ENCODE results near the gene DNTTIP2. TPM values are rescaled to one million over a fixed set of nuclear protein-coding genes. Genes with fewer than 3 reads are reported as not detected.

DNTTIP2 gene
- total RNA-seq, 4 donors from 2014 or later: 15.7 to 52.8 (median 37.4) TPM

DNA sequence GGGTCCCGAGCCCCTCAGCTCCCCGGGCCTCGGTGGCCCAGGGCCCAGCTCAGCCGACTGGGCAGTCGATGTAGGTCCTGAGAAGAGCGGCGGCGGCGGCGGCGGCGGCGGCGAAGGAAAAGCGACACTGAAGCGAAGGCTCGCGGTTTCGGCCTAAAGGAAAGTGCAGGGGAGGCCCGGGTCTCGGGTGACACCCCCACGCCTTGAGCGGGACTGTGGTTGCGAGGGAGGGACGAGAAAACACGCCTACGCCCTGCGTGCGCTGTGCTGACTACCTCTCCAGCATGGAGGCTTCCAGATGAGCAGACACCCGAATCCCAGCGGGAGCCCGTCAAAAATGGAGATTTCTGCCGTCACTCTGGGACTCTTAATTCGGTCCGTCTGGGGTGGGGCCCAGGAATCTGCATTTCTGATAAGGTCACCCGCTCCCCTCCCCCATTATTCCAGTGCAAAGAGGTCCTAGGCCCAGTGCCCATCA, 31.2 kb downstream of the DNTTIP2 start:
- Histone ChIP-seq H3K4me1 (peaks cover 0 to 13% (median 4%) of the 10 kb centered on the region in 4 donors), H3K36me3 (no peaks in the 10 kb centered on the region), H3K27ac (peak overlapping the region; percentile 97 to 99 (median 98)), H3K27me3 (no peaks in the 10 kb centered on the region), H3K9me3 (no peaks in the 10 kb centered on the region), H3K4me3 (peak overlapping the region; percentile 86 to 92 (median 90))
- TF ChIP-seq POLR2A (IDR thresholded peaks at IDR 0.05): no peak
- TF ChIP-seq, protein P1, sequence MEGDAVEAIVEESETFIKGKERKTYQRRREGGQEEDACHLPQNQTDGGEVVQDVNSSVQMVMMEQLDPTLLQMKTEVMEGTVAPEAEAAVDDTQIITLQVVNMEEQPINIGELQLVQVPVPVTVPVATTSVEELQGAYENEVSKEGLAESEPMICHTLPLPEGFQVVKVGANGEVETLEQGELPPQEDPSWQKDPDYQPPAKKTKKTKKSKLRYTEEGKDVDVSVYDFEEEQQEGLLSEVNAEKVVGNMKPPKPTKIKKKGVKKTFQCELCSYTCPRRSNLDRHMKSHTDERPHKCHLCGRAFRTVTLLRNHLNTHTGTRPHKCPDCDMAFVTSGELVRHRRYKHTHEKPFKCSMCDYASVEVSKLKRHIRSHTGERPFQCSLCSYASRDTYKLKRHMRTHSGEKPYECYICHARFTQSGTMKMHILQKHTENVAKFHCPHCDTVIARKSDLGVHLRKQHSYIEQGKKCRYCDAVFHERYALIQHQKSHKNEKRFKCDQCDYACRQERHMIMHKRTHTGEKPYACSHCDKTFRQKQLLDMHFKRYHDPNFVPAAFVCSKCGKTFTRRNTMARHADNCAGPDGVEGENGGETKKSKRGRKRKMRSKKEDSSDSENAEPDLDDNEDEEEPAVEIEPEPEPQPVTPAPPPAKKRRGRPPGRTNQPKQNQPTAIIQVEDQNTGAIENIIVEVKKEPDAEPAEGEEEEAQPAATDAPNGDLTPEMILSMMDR (IDR thresholded peaks at IDR 0.05): no peak
- DNase-seq: peak; percentile 66 to 87 (median 79)

DNA sequence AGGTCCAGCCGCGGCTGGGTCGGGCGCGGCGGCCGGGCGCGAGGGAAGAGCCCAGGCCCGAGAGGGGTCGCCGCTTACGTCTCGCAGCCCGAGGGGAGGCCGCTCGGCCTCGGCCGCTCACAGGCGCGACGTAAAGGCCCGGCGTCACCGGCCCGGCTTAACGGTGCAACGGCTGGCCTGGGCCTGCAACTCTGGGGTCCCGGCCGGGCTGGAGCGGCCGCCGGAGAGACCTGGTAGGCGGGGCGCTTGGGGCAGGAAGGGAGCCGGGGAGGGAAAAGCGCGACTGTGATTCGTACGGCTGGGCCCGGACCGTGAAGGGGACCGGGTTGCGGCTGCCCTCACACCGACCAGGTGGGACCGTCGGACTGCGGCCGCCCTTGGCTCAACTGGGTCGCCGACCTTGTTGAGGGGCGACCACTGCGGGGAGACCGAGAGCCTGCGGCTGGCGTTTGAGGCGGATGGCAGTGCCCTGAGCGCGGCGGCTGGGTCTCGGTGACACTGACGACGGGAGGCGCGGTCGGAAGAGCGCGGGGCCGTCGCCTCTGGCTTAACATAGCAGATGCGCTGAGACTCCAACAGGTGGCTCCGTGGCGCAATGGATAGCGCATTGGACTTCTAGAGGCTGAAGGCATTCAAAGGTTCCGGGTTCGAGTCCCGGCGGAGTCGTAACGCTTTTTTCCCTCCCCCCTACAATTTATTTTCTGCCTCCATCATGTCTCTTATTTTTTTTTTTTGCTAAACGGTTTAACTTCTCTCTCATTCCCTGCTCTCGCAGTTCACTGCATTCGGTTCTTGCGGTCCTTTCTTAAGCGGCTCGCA, 31.8 kb downstream of the DNTTIP2 start:
- H3K27me3 ChIP-seq: no peaks in the 10 kb centered on the region
- peak; percentile 33 to 55 for TF ChIP-seq POLR2A (IDR thresholded peaks at IDR 0.05)
- TF ChIP-seq, protein P1 (IDR thresholded peaks at IDR 0.05): no peak
- no peaks in the 10 kb centered on the region for H3K9me3 ChIP-seq
- H3K27ac ChIP-seq: peak overlapping the region; percentile 97 to 99 (median 98)
- H3K36me3 ChIP-seq: no peaks in the 10 kb centered on the region
- DNase-seq: peak; percentile 88 to 96 (median 93)
- H3K4me3 ChIP-seq: peak overlapping the region; percentile 86 to 92 (median 90)
- peaks cover 0 to 13% (median 4%) of the 10 kb centered on the region in 4 donors for H3K4me1 ChIP-seq

DNA sequence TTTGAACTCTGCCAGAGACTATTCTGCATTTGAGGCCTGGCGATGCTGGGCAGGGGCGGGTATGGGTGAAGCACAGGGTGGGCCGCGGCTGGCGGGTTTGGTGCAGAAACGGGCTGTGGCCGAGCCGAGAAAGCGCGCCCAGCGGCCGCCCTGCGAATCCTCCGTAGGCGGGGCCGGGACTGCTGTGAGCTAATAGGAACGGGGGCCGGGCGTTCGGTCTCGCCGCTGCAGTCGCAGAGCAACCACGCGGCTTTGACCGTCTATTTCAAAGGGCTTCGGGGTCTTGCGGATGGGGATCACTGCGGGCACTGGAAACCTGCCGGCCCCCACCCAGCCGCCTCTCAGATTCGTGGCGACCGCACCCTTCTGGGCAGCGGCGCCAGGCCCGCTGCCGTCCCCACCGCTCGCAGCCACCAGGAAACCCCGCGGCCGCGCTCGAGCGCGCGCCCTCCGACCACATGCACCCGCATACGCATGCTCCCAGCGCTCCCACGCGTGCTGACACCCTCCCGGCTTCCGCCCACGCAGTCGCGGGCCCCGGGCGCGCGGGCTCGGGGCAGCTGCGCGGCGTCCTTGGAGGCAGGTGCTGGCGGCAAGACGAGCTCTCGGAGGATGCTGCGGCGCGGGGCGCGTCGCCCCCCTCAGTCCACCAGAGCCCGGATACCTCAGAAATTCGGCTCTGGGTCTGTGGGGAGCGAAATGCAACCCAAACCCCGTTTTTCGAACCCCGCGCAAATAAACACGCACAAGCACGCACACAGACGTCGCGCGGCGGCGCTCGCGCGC, 32.6 kb downstream of the DNTTIP2 start:
- H3K27me3 ChIP-seq: no peaks in the 10 kb centered on the region
- H3K27ac ChIP-seq: peak overlapping the region; percentile 97 to 99 (median 98)
- H3K4me1 ChIP-seq: peaks cover 0 to 13% (median 4%) of the 10 kb centered on the region in 4 donors
- DNase-seq: peak; percentile 92 to 95 (median 92)
- no peaks in the 10 kb centered on the region for H3K36me3 ChIP-seq
- no peaks in the 10 kb centered on the region for H3K9me3 ChIP-seq
- peak; percentile 44 to 50 for TF ChIP-seq POLR2A (IDR thresholded peaks at IDR 0.05)
- TF ChIP-seq, protein P1 (IDR thresholded peaks at IDR 0.05): peak in 5 of 6 experiments; percentile 30 to 53 (median 51)
- peak overlapping the region; percentile 86 to 92 (median 90) for H3K4me3 ChIP-seq

DNA sequence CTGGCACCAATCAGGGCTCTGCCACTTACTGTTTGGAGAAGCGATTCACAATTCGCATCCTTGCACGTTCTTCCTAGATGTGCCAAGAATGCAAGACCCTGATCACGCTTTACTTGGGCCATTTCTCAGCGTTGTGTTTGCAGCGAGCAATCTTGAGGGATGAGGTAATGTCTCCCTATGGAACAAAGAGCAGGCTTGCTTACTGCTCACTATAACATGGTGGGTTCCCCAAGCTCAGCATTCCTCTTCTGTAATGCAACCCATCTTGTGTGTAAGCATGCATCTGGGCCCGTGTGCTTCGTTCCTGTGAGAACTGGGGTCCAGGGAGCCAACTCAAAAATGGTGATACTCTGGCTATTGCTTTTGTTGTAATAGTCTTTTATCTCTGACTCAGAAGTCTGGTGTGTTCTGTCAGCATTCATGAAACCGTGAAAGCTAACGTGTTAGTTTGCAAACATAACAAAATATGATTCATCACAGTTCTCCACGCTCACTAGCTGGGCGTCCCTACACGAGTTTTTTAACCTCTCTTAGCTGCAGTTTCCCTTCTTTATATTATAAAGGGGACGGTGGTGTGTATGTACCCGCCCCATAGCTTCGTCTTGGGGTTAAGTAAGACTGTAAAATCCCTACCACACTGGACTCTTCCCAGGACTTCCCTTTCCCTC, 33.3 kb downstream of the DNTTIP2 start:
- Histone ChIP-seq H3K4me3 (peak overlapping the region; percentile 86 to 92 (median 90)), H3K9me3 (no peaks in the 10 kb centered on the region), H3K27ac (peak overlapping the region; percentile 97 to 99 (median 98)), H3K36me3 (no peaks in the 10 kb centered on the region), H3K4me1 (peaks cover 0 to 13% (median 4%) of the 10 kb centered on the region in 4 donors), H3K27me3 (no peaks in the 10 kb centered on the region)
- DNase-seq: peak in 1 of 3 donors; percentile 46
- TF ChIP-seq, protein P1 (IDR thresholded peaks at IDR 0.05): no peak
- no peak for TF ChIP-seq POLR2A (IDR thresholded peaks at IDR 0.05)

All from Peyer's patch (tissue), 4 donors.